K562 (cell line): ENCODE results near the gene NMNAT3. TPM values are rescaled to one million over a fixed set of nuclear protein-coding genes. Genes with fewer than 3 reads are reported as not detected.

Source experiments
- POLR2B ChIP-seq: fragments of 450-650 bp; IDR thresholded peaks from 2 replicates; pipeline ENCODE4 v1.6.1; 2018; ENCODE audit warnings: low read depth; ENCODE audit not compliant: partially characterized antibody
- RBM14 ChIP-seq: fragments of 200-400 bp; formaldehyde crosslinking; IDR thresholded peaks from 2 replicates; pipeline ENCODE4 v1.6.1; 2018; ENCODE audit warnings: low read depth, mild to moderate bottlenecking, low read length, moderate library complexity, borderline replicate concordance; ENCODE audit not compliant: insufficient read depth
- polyA plus RNA-seq, 8 experiments: library from polyadenylated mRNA; depleted of rRNA in 4 of 8; stranded (reverse) in 5 of 8; unstranded in 3 of 8; fragments of >200 nt; fragmentation: Nextera tagmentation in 2 of 8; fragmentation: Illumina TruSeq in 1 of 8; extraction: Ambion mirVana in 2 of 8; extraction: Trizol in 1 of 8; gene quantifications; 2 replicates each; pipeline versions ENCODE4 v1.2.1 to v1.2.3, GENCODE V29; 2011 to 2014; ENCODE audit warnings: inconsistent platforms in 1 of 8, missing spikeins in 1 of 8
- total RNA-seq, 7 experiments: library from RNA; depleted of rRNA in 6 of 7; stranded (reverse); fragments of >200 nt in 6 of 7; fragmentation: Illumina TruSeq in 2 of 7; extraction: Trizol in 2 of 7; gene quantifications; 2 replicates each; pipeline versions ENCODE4 v1.2.1 to v1.2.3, GENCODE V29; 2011 to 2021; ENCODE audit warnings: low replicate concordance in 1 of 7
- TF ChIP-seq, protein P1 (sequence below): fragments of 450-650 bp; IDR thresholded peaks from 2 replicates; pipeline ENCODE4 v1.6.1; 2016; ENCODE audit warnings: mild to moderate bottlenecking, moderate library complexity

Gene NMNAT3
- total and polyA plus RNA-seq, 9 of the 15 experiments (the other 6 are each of a cell fraction or from before 2014, with no cell fraction given), result 2.3 to 12.5 (median 6.6) TPM

- TF ChIP-seq, protein P1, sequence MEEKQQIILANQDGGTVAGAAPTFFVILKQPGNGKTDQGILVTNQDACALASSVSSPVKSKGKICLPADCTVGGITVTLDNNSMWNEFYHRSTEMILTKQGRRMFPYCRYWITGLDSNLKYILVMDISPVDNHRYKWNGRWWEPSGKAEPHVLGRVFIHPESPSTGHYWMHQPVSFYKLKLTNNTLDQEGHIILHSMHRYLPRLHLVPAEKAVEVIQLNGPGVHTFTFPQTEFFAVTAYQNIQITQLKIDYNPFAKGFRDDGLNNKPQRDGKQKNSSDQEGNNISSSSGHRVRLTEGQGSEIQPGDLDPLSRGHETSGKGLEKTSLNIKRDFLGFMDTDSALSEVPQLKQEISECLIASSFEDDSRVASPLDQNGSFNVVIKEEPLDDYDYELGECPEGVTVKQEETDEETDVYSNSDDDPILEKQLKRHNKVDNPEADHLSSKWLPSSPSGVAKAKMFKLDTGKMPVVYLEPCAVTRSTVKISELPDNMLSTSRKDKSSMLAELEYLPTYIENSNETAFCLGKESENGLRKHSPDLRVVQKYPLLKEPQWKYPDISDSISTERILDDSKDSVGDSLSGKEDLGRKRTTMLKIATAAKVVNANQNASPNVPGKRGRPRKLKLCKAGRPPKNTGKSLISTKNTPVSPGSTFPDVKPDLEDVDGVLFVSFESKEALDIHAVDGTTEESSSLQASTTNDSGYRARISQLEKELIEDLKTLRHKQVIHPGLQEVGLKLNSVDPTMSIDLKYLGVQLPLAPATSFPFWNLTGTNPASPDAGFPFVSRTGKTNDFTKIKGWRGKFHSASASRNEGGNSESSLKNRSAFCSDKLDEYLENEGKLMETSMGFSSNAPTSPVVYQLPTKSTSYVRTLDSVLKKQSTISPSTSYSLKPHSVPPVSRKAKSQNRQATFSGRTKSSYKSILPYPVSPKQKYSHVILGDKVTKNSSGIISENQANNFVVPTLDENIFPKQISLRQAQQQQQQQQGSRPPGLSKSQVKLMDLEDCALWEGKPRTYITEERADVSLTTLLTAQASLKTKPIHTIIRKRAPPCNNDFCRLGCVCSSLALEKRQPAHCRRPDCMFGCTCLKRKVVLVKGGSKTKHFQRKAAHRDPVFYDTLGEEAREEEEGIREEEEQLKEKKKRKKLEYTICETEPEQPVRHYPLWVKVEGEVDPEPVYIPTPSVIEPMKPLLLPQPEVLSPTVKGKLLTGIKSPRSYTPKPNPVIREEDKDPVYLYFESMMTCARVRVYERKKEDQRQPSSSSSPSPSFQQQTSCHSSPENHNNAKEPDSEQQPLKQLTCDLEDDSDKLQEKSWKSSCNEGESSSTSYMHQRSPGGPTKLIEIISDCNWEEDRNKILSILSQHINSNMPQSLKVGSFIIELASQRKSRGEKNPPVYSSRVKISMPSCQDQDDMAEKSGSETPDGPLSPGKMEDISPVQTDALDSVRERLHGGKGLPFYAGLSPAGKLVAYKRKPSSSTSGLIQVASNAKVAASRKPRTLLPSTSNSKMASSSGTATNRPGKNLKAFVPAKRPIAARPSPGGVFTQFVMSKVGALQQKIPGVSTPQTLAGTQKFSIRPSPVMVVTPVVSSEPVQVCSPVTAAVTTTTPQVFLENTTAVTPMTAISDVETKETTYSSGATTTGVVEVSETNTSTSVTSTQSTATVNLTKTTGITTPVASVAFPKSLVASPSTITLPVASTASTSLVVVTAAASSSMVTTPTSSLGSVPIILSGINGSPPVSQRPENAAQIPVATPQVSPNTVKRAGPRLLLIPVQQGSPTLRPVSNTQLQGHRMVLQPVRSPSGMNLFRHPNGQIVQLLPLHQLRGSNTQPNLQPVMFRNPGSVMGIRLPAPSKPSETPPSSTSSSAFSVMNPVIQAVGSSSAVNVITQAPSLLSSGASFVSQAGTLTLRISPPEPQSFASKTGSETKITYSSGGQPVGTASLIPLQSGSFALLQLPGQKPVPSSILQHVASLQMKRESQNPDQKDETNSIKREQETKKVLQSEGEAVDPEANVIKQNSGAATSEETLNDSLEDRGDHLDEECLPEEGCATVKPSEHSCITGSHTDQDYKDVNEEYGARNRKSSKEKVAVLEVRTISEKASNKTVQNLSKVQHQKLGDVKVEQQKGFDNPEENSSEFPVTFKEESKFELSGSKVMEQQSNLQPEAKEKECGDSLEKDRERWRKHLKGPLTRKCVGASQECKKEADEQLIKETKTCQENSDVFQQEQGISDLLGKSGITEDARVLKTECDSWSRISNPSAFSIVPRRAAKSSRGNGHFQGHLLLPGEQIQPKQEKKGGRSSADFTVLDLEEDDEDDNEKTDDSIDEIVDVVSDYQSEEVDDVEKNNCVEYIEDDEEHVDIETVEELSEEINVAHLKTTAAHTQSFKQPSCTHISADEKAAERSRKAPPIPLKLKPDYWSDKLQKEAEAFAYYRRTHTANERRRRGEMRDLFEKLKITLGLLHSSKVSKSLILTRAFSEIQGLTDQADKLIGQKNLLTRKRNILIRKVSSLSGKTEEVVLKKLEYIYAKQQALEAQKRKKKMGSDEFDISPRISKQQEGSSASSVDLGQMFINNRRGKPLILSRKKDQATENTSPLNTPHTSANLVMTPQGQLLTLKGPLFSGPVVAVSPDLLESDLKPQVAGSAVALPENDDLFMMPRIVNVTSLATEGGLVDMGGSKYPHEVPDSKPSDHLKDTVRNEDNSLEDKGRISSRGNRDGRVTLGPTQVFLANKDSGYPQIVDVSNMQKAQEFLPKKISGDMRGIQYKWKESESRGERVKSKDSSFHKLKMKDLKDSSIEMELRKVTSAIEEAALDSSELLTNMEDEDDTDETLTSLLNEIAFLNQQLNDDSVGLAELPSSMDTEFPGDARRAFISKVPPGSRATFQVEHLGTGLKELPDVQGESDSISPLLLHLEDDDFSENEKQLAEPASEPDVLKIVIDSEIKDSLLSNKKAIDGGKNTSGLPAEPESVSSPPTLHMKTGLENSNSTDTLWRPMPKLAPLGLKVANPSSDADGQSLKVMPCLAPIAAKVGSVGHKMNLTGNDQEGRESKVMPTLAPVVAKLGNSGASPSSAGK, result no peak
- TF ChIP-seq RBM14 (no peak), POLR2B (no peak)
These were observed 136.9 kb downstream of the NMNAT3 start (continued) for GRCh38 chr3:139540651-139541531.
